Gastroesophageal sphincter (tissue), 4 donors: ENCODE results near the gene ZNF562. TPM values are rescaled to one million over a fixed set of nuclear protein-coding genes. Genes with fewer than 3 reads are reported as not detected.

Experiments
- ATAC-seq: fragments of 150-250 bp; one replicate; pipeline ENCODE4 v1.9.1; 2016; ENCODE audit warnings: mild to moderate bottlenecking, moderate library complexity
- H3K27ac ChIP-seq, 4 donors: fragments of 200-600 bp; sonication (generic) in 3 of 4; 1 replicate in 3 of 4; 2 replicates in 1 of 4; pipeline ENCODE4 v1.5.1; 2016 to 2019
- H3K27me3 ChIP-seq: fragments of 200-600 bp; sonication (generic); one replicate; pipeline ENCODE4 v1.5.1; 2019
- H3K36me3 ChIP-seq, 2 donors: fragments of 200-600 bp; sonication (generic); one replicate each; pipeline ENCODE4 v1.5.1; 2019; ENCODE audit warnings: control low read depth in 1 of 2
- H3K4me1 ChIP-seq, 3 donors: fragments of 200-600 bp; sonication (generic); 1 replicate in 2 of 3; 2 replicates in 1 of 3; pipeline ENCODE4 v1.5.1; 2016 to 2019; ENCODE audit warnings: control low read depth in 2 of 3
- H3K4me3 ChIP-seq, 2 donors: fragments of 200-600 bp; sonication (generic); one replicate each; pipeline ENCODE4 v1.5.1; 2019; ENCODE audit warnings: mild to moderate bottlenecking in 1 of 2, moderate library complexity in 1 of 2
- H3K9me3 ChIP-seq, 3 donors: fragments of 200-600 bp; sonication (generic); one replicate each; pipeline ENCODE4 v1.5.1; 2017 to 2019; ENCODE audit warnings: control low read depth in 2 of 3
- CTCF ChIP-seq, 4 experiments: fragments of 200-600 bp in 2 of 4; fragments of 450-650 bp in 2 of 4; sonication (generic) in 1 of 4; IDR thresholded peaks; one replicate each; pipeline ENCODE4 v1.5.1; 2017 to 2019; ENCODE audit warnings: antibody characterized with exemption in 4 of 4, mild to moderate bottlenecking in 2 of 4, moderate library complexity in 2 of 4
- EP300 ChIP-seq: sonication (generic); formaldehyde crosslinking; IDR thresholded peaks from one replicate; pipeline ENCODE4 v1.6.1; 2017; ENCODE audit warnings: antibody characterized with exemption, mild to moderate bottlenecking
- POLR2A ChIP-seq, 2 donors: fragments of 450-650 bp; IDR thresholded peaks; one replicate each; pipeline ENCODE4 v1.6.1; 2017; ENCODE audit warnings: antibody characterized with exemption in 2 of 2, mild to moderate bottlenecking in 2 of 2, moderate library complexity in 1 of 2
- POLR2AphosphoS5 ChIP-seq: sonication (generic); formaldehyde crosslinking; IDR thresholded peaks from one replicate; pipeline ENCODE4 v1.6.1; 2017; ENCODE audit warnings: antibody characterized with exemption
- WGBS, 2 donors: methylation state at CpG; one replicate each; pipeline ENCODE4 v1.1.5; 2018; ENCODE audit warnings: low coverage in 1 of 2; 5-methylcytosine and 5-hydroxymethylcytosine counted together
- total RNA-seq, 4 donors: library from RNA; depleted of rRNA; stranded (reverse); fragments of >200 nt; gene quantifications; one replicate each; pipeline ENCODE4 v1.1.0, GENCODE V29; 2016

ZNF562 gene
- total RNA-seq, 4 donors from 2014 or later: 26.9 to 35.9 (median 30.5) TPM

GRCh38 chr19:9641810-9642209 is 33.1 kb downstream of the ZNF562 start:
- ATAC-seq: no peak
- no peaks in the 10 kb centered on the region for H3K4me1 ChIP-seq
- H3K27ac ChIP-seq: no peak overlapping the region
- WGBS, 2 donors: 70 to 84% methylated on average over 2 to 6 of the region's 6 CpGs
- TF ChIP-seq POLR2AphosphoS5 (no peak), CTCF (IDR thresholded peaks at IDR 0.05) (no peak), POLR2A (IDR thresholded peaks at IDR 0.05) (no peak), EP300 (no peak)
- H3K36me3 ChIP-seq: peaks cover 0 to 54% of the 10 kb centered on the region in 2 donors
- no peak overlapping the region for H3K4me3 ChIP-seq
- no peaks in the 10 kb centered on the region for H3K9me3 ChIP-seq
- H3K27me3 ChIP-seq: no peaks in the 10 kb centered on the region

- H3K36me3 ChIP-seq: peaks cover 0 to 56% of the 10 kb centered on the region in 2 donors
- no peaks in the 10 kb centered on the region for H3K27me3 ChIP-seq
- no peak for ATAC-seq
- H3K9me3 ChIP-seq: no peaks in the 10 kb centered on the region
- TF ChIP-seq POLR2AphosphoS5 (no peak), EP300 (no peak), CTCF (IDR thresholded peaks at IDR 0.05) (no peak), POLR2A (IDR thresholded peaks at IDR 0.05) (no peak)
- no peak overlapping the region for H3K4me3 ChIP-seq
- WGBS, 2 donors: 33 to 54% methylated on average over 1 of the region's 1 CpG
- H3K4me1 ChIP-seq: no peaks in the 10 kb centered on the region
- H3K27ac ChIP-seq: no peak overlapping the region
These were observed 33.9 kb downstream of the ZNF562 start for GRCh38 chr19:9640956-9641355.

GRCh38 chr19:9636018-9636417 is 38.9 kb downstream of the ZNF562 start:
- H3K27me3 ChIP-seq: no peaks in the 10 kb centered on the region
- no peaks in the 10 kb centered on the region for H3K4me1 ChIP-seq
- H3K27ac ChIP-seq: no peak overlapping the region
- no peak for TF ChIP-seq POLR2AphosphoS5
- no peak for TF ChIP-seq EP300
- no peak for TF ChIP-seq CTCF (IDR thresholded peaks at IDR 0.05)
- no peak for TF ChIP-seq POLR2A (IDR thresholded peaks at IDR 0.05)
- no peak overlapping the region for H3K4me3 ChIP-seq
- H3K36me3 ChIP-seq: peaks cover 0 to 57% of the 10 kb centered on the region in 2 donors
- ATAC-seq: no peak
- WGBS, 2 donors: 92 to 100% methylated on average over 4 of the region's 5 CpGs
- no peaks in the 10 kb centered on the region for H3K9me3 ChIP-seq

GRCh38 chr19:9627856-9628255 is 47.0 kb downstream of the ZNF562 start:
- TF ChIP-seq CTCF (IDR thresholded peaks at IDR 0.05) (no peak), POLR2A (IDR thresholded peaks at IDR 0.05) (no peak), EP300 (no peak), POLR2AphosphoS5 (no peak)
- Histone ChIP-seq H3K4me1 (peaks cover 0 to 24% (median 0%) of the 10 kb centered on the region in 3 donors), H3K27me3 (no peaks in the 10 kb centered on the region), H3K36me3 (peaks cover 0 to 17% of the 10 kb centered on the region in 2 donors), H3K27ac (no peak overlapping the region), H3K9me3 (no peaks in the 10 kb centered on the region), H3K4me3 (no peak overlapping the region)
- ATAC-seq: no peak
- 100% methylated on average over 1 of the region's 2 CpGs; no CpG with 5 or more reads in 1 of the 2 donors for WGBS, 2 donors

GRCh38 chr19:9622531-9622930 is 52.4 kb downstream of the ZNF562 start:
- H3K9me3 ChIP-seq: no peaks in the 10 kb centered on the region
- H3K27me3 ChIP-seq: no peaks in the 10 kb centered on the region
- WGBS, 2 donors: 18 to 40% methylated on average over 2 of the region's 2 CpGs
- TF ChIP-seq CTCF (IDR thresholded peaks at IDR 0.05) (no peak), POLR2A (IDR thresholded peaks at IDR 0.05) (no peak), EP300 (no peak), POLR2AphosphoS5 (no peak)
- H3K27ac ChIP-seq: peak overlapping the region; percentile 74 to 94 (median 84)
- no peak for ATAC-seq
- peaks cover 0 to 54% (median 7%) of the 10 kb centered on the region in 3 donors for H3K4me1 ChIP-seq
- peaks cover 0 to 19% of the 10 kb centered on the region in 2 donors for H3K36me3 ChIP-seq
- peak overlapping the region in 1 of 2 donors; percentile 77 for H3K4me3 ChIP-seq
